Liver (tissue), 9 donors: Measurements from ENCODE around the gene SPTLC1. TPM values are rescaled to one million over a fixed set of nuclear protein-coding genes. Genes with fewer than 3 reads are reported as not detected.

Experiments
- DNase-seq: peaks from one replicate; pipeline ENCODE4 v3.0.0-alpha.2; 2017; ENCODE audit warnings: low spot score
- H3K27ac ChIP-seq, 2 donors: one replicate each; pipeline ENCODE4 v1.7.0; 2013; ENCODE audit warnings: inconsistent platforms in 2 of 2, low read length in 2 of 2, control low read depth in 1 of 2, low read depth in 1 of 2, mild to moderate bottlenecking in 1 of 2
- H3K27me3 ChIP-seq, 4 donors: one replicate each; pipeline versions ENCODE4 v1.6.1 to v1.7.0; 2013; ENCODE audit warnings: low read length in 3 of 4, inconsistent platforms in 1 of 4, mild to moderate bottlenecking in 1 of 4, moderate library complexity in 1 of 4; ENCODE audit not compliant: control insufficient read depth in 4 of 4, insufficient read depth in 4 of 4
- H3K36me3 ChIP-seq, 4 donors: one replicate each; pipeline versions ENCODE4 v1.6.1 to v1.7.0; 2013; ENCODE audit warnings: low read length in 3 of 4, mild to moderate bottlenecking in 3 of 4, low read depth in 1 of 4, moderate library complexity in 1 of 4; ENCODE audit not compliant: control insufficient read depth in 4 of 4, insufficient read depth in 3 of 4
- H3K4me1 ChIP-seq, 4 donors: one replicate each; pipeline versions ENCODE4 v1.6.1 to v1.7.0; 2013; ENCODE audit warnings: low read length in 3 of 4, mild to moderate bottlenecking in 3 of 4, moderate library complexity in 1 of 4; ENCODE audit not compliant: control insufficient read depth in 4 of 4, insufficient read depth in 4 of 4
- H3K4me3 ChIP-seq, 3 donors: one replicate each; pipeline versions ENCODE4 v1.6.1 to v1.7.0; 2013; ENCODE audit warnings: low read length in 3 of 3, control low read depth in 1 of 3, low read depth in 1 of 3, mild to moderate bottlenecking in 1 of 3
- H3K9ac ChIP-seq, 2 donors: one replicate each; pipeline ENCODE4 v1.7.0; 2013; ENCODE audit warnings: low read length in 2 of 2, mild to moderate bottlenecking in 2 of 2, moderate library complexity in 2 of 2, control low read depth in 1 of 2, low read depth in 1 of 2
- H3K9me3 ChIP-seq, 4 donors: one replicate each; pipeline versions ENCODE4 v1.6.1 to v1.7.0; 2013; ENCODE audit warnings: low read length in 3 of 4; ENCODE audit not compliant: control insufficient read depth in 4 of 4
- ATF3 ChIP-seq: IDR thresholded peaks from 2 replicates; pipeline ENCODE4 v1.6.1; 2016; ENCODE audit warnings: antibody characterized with exemption
- CTCF ChIP-seq: fragments of 150-350 bp; IDR thresholded peaks from 2 replicates; pipeline ENCODE4 v1.5.1; 2017; ENCODE audit warnings: improper control_type of control experiment, low read depth, low read length; ENCODE audit not compliant: missing input control
- EGR1 ChIP-seq, 2 donors: IDR thresholded peaks; 2 replicates each; pipeline ENCODE4 v1.6.1; 2016 to 2018; ENCODE audit warnings: antibody characterized with exemption in 2 of 2, low read depth in 2 of 2
- FOXA1 ChIP-seq: IDR thresholded peaks from 2 replicates; pipeline ENCODE4 v1.6.1; 2016; ENCODE audit warnings: antibody characterized with exemption
- FOXA2 ChIP-seq: IDR thresholded peaks from 2 replicates; pipeline ENCODE4 v1.6.1; 2016; ENCODE audit warnings: antibody characterized with exemption
- GABPA ChIP-seq, 2 donors: IDR thresholded peaks in 1 of 2; conservative IDR thresholded peaks in 1 of 2; 2 replicates each; pipeline ENCODE4 v1.6.1; 2016; ENCODE audit warnings: antibody characterized with exemption in 2 of 2, mild to moderate bottlenecking in 1 of 2, moderate library complexity in 1 of 2
- HNF4A ChIP-seq, 2 donors: conservative IDR thresholded peaks; 2 replicates each; pipeline ENCODE4 v1.6.1; 2016; ENCODE audit warnings: antibody characterized with exemption in 2 of 2, mild to moderate bottlenecking in 2 of 2
- HNF4G ChIP-seq: IDR thresholded peaks from 2 replicates; pipeline ENCODE4 v1.6.1; 2016; ENCODE audit warnings: antibody characterized with exemption
- JUND ChIP-seq, 2 donors: IDR thresholded peaks; 2 replicates each; pipeline ENCODE4 v1.6.1; 2016; ENCODE audit warnings: antibody characterized with exemption in 2 of 2
- MAX ChIP-seq: IDR thresholded peaks from 2 replicates; pipeline ENCODE4 v1.6.1; 2016; ENCODE audit warnings: antibody characterized with exemption
- NR2F2 ChIP-seq: IDR thresholded peaks from 2 replicates; pipeline ENCODE4 v1.6.1; 2016; ENCODE audit warnings: antibody characterized with exemption
- RAD21 ChIP-seq, 2 donors: IDR thresholded peaks; 2 replicates each; pipeline ENCODE4 v1.6.1; 2016; ENCODE audit warnings: antibody characterized with exemption in 2 of 2, mild to moderate bottlenecking in 2 of 2
- REST ChIP-seq: IDR thresholded peaks from 2 replicates; pipeline ENCODE4 v1.6.1; 2016; ENCODE audit warnings: antibody characterized with exemption, mild to moderate bottlenecking
- RXRA ChIP-seq, 2 donors: IDR thresholded peaks; 2 replicates each; pipeline ENCODE4 v1.6.1; 2017 to 2018; ENCODE audit warnings: antibody characterized with exemption in 2 of 2, mild to moderate bottlenecking in 1 of 2
- SP1 ChIP-seq: IDR thresholded peaks from 2 replicates; pipeline ENCODE4 v1.6.1; 2018; ENCODE audit warnings: antibody characterized with exemption, mild to moderate bottlenecking
- TAF1 ChIP-seq: conservative IDR thresholded peaks from 2 replicates; pipeline ENCODE4 v1.6.1; 2016; ENCODE audit warnings: antibody characterized with exemption, mild to moderate bottlenecking
- YY1 ChIP-seq: IDR thresholded peaks from 2 replicates; pipeline ENCODE4 v1.6.1; 2016; ENCODE audit warnings: antibody characterized with exemption, mild to moderate bottlenecking
- ZBTB33 ChIP-seq: IDR thresholded peaks from 2 replicates; pipeline ENCODE4 v1.6.1; 2016; ENCODE audit warnings: antibody characterized with exemption
- WGBS: extraction: QIAGEN DNeasy Blood & Tissue Kit; methylation state at CpG from one replicate; pipeline ENCODE4 v1.1.7; 2013; 5-methylcytosine and 5-hydroxymethylcytosine counted together
- polyA plus RNA-seq, 2 donors: library from polyadenylated mRNA; stranded (reverse) in 1 of 2; unstranded in 1 of 2; fragments of 200-250 nt in 1 of 2; fragments of >200 nt in 1 of 2; fragmentation: Nextera tagmentation in 1 of 2; extraction: Ambion mirVana in 1 of 2; gene quantifications; one replicate each; pipeline versions ENCODE4 v1.2.1 to v1.2.3, GENCODE V29; 2013 to 2015
- total RNA-seq, 2 donors: library from RNA; depleted of rRNA; stranded (reverse); fragments of >200 nt; gene quantifications; one replicate each; pipeline ENCODE4 v1.2.3, GENCODE V29; 2014
- donor health status: healthy.
- donor health status: healthy.
- donor health status: healthy.
- donor health status: healthy.
- donor health status: healthy.

The SPTLC1 gene
- total and polyA plus RNA-seq, 4 donors, result 9.9 to 38.0 (median 19.8) TPM

- no peak overlapping the region for H3K9ac ChIP-seq
- peaks cover 0 to 13% (median 1%) of the 10 kb centered on the region in 4 donors for H3K9me3 ChIP-seq
- DNase-seq, result no peak
- peaks cover under 1 to 37% (median 26%) of the 10 kb centered on the region in 4 donors for H3K36me3 ChIP-seq
- H3K4me3 ChIP-seq, result no peak overlapping the region
- no peaks in the 10 kb centered on the region for H3K27me3 ChIP-seq
- H3K27ac ChIP-seq, result no peak overlapping the region
- no peaks in the 10 kb centered on the region for H3K4me1 ChIP-seq
- no peak for TF ChIP-seq TAF1
- TF ChIP-seq SP1, result no peak
- no peak for TF ChIP-seq EGR1 (IDR thresholded peaks at IDR 0.05; ENCODE audit: low read depth in 2 of 2)
- TF ChIP-seq RXRA (IDR thresholded peaks at IDR 0.05), result no peak
- no peak for TF ChIP-seq YY1
- no peak for TF ChIP-seq ZBTB33
- no peak for TF ChIP-seq REST
- TF ChIP-seq FOXA2, result no peak
- TF ChIP-seq JUND (IDR thresholded peaks at IDR 0.05), result no peak
- TF ChIP-seq ATF3, result no peak
- TF ChIP-seq FOXA1, result no peak
- TF ChIP-seq RAD21 (IDR thresholded peaks at IDR 0.05), result no peak
- TF ChIP-seq HNF4G, result no peak
- no peak for TF ChIP-seq CTCF
- no peak for TF ChIP-seq GABPA (IDR thresholded peaks at IDR 0.05 in 1 of 2, conservative IDR thresholded peaks at IDR 0.05 in 1 of 2)
- no peak for TF ChIP-seq HNF4A (conservative IDR thresholded peaks at IDR 0.05)
- no peak for TF ChIP-seq NR2F2
- no peak for TF ChIP-seq MAX
- WGBS, result 95% methylated on average over 2 of the region's 2 CpGs
Measured at GRCh38 chr9:92061184-92061583, 54.0 kb downstream of the SPTLC1 start.
